DND-41 (cell line): Measurements from ENCODE around the gene DIRAS2.

Experiments
- EZH2 ChIP-seq: IDR thresholded peaks from 3 replicates; pipeline ENCODE4 v1.6.1; 2012; ENCODE audit warnings: borderline replicate concordance, low read depth, mild to moderate bottlenecking, moderate library complexity, low read length, inconsistent platforms; ENCODE audit not compliant: severe bottlenecking
- TF ChIP-seq, protein P1 (sequence below): IDR thresholded peaks from 2 replicates; pipeline ENCODE4 v1.5.1; 2012; ENCODE audit warnings: borderline replicate concordance, low read length, moderate library complexity, mild to moderate bottlenecking; ENCODE audit not compliant: poor library complexity, severe bottlenecking; ENCODE audit errors: extremely low read depth

DNA sequence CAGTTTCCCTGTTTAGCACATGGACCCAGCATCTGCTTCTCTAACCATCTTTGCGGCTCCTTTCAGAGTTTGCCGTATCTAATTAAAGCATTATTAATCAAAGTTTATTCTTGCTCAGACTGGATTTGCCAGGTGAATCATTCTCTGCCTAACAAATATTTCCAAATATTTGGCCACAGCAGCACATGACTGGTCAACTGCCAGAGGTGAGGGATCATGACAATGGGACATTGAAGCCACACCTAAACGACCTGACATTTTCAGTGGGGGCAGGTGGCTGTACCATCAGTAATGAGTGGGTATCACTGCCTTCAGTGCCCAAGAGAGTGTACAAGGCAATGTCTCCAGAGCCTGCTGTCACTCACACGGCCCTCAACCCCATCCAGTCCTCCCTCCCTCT, 80.4 kb downstream of the DIRAS2 start:
- TF ChIP-seq, protein P1, sequence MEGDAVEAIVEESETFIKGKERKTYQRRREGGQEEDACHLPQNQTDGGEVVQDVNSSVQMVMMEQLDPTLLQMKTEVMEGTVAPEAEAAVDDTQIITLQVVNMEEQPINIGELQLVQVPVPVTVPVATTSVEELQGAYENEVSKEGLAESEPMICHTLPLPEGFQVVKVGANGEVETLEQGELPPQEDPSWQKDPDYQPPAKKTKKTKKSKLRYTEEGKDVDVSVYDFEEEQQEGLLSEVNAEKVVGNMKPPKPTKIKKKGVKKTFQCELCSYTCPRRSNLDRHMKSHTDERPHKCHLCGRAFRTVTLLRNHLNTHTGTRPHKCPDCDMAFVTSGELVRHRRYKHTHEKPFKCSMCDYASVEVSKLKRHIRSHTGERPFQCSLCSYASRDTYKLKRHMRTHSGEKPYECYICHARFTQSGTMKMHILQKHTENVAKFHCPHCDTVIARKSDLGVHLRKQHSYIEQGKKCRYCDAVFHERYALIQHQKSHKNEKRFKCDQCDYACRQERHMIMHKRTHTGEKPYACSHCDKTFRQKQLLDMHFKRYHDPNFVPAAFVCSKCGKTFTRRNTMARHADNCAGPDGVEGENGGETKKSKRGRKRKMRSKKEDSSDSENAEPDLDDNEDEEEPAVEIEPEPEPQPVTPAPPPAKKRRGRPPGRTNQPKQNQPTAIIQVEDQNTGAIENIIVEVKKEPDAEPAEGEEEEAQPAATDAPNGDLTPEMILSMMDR: no peak
- TF ChIP-seq EZH2: no peak
